ENCODE results near the gene CCSER2. TPM values are rescaled to one million over a fixed set of nuclear protein-coding genes. Genes with fewer than 3 reads are reported as not detected.

CCSER2 gene
- total RNA-seq, 1 experiment from 2014 or later, result 28.9 TPM

- Histone ChIP-seq H3K4me3 (replicated peaks in 1 of 2; ENCODE audit: low read depth in 1 of 2, low read length in 2 of 2) (no peak overlapping the region), H3K4me1 (ENCODE audit: control insufficient read depth in 1 of 2, insufficient read depth in 2 of 2, low read length in 2 of 2) (no peaks in the 10 kb centered on the region), H3K9me2 (ENCODE audit: insufficient read depth) (no peaks in the 10 kb centered on the region), H3K9me3 (ENCODE audit: control insufficient read depth in 1 of 2, insufficient read depth in 1 of 2, low read depth in 1 of 2, low read length in 2 of 2) (no peaks in the 10 kb centered on the region), H3K27ac (ENCODE audit: low read depth, low read length) (no peak overlapping the region), H3K9ac (ENCODE audit: low read length) (no peak overlapping the region), H3K36me3 (ENCODE audit: control insufficient read depth in 1 of 2, insufficient read depth in 2 of 2, low read length in 2 of 2) (no peaks in the 10 kb centered on the region), H4K20me1 (ENCODE audit: insufficient read depth) (no peaks in the 10 kb centered on the region), H2AFZ (ENCODE audit: low read depth, low read length, poor library complexity, severe bottlenecking) (no peak overlapping the region), H3K79me2 (ENCODE audit: insufficient read depth, low read length) (no peaks in the 10 kb centered on the region), H3K4me2 (ENCODE audit: low read length) (no peak overlapping the region), H3K27me3 (ENCODE audit: insufficient read depth, low read length) (peaks cover 15% of the 10 kb centered on the region; the same call in 1 of the 2 replicates)
- ChIA-PET CTCF (interaction anchor here (0.8 to 1.1 kb wide), 2 partner anchors 10 to 15 kb away, joined by 3 to 4 read pairs; no protein-coding TSS in a partner anchor), POLR2A (no interaction called here), RAD21 (ENCODE audit: low non-redundant PET in 1 of 2, low total read pairs in 2 of 2, uncharacterized antibody in 2 of 2, unreplicated experiment in 2 of 2) (no interaction called here)
- intact Hi-C loops (cut with micrococcal nuclease), result no loop called here
- no TSS peak for BruUV-seq (replicated peaks)
- ATAC-seq, result no peak
- no peak for DNase-seq (ENCODE audit: low read depth, low spot score)
- TF ChIP-seq EGR1 (IDR thresholded peaks at IDR 0.05; ENCODE audit: low read depth) (no peak), POLR2AphosphoS5 (IDR thresholded peaks at IDR 0.05; ENCODE audit: low read depth, low read length) (no peak), RAD21 (IDR thresholded peaks at IDR 0.05; ENCODE audit: low read depth) (no peak), SIN3A (IDR thresholded peaks at IDR 0.05; ENCODE audit: low read depth) (no peak), REST (IDR thresholded peaks at IDR 0.05; ENCODE audit: low read depth) (no peak), SRF (IDR thresholded peaks at IDR 0.05; ENCODE audit: low read depth) (no peak), ZFX (IDR thresholded peaks at IDR 0.05) (no peak), SP1 (IDR thresholded peaks at IDR 0.05; ENCODE audit: low read depth) (no peak), ATF3 (IDR thresholded peaks at IDR 0.05) (no peak), CEBPB (IDR thresholded peaks at IDR 0.05; ENCODE audit: low read depth) (no peak), CTCF (IDR thresholded peaks at IDR 0.05 in 2 of 3, conservative IDR thresholded peaks at IDR 0.05 in 1 of 3; ENCODE audit: borderline replicate concordance in 1 of 3, insufficient read depth in 1 of 3, low read depth in 2 of 3, low read length in 2 of 3) (no peak), CBX3 (IDR thresholded peaks at IDR 0.05; ENCODE audit: low read depth) (no peak)
Observed at GRCh38 chr10:84563868-84564267, 235.5 kb downstream of the CCSER2 start.
